SU-DHL-6 (cell line): ENCODE measurements around the gene AMOTL1.

ENCODE experiments used
- H2AFZ ChIP-seq: fragments of 200-600 bp; sonication (generic); 2 replicates; pipeline ENCODE4 v1.6.1; 2014; ENCODE audit warnings: low read depth, mild to moderate bottlenecking, moderate library complexity, mixed read lengths, antibody characterized with exemption, low read length; ENCODE audit not compliant: severe bottlenecking
- H3F3A ChIP-seq: fragments of 200-600 bp; shearing (Covaris generic); 2 replicates; pipeline ENCODE4 v1.6.0; 2016; ENCODE audit warnings: antibody characterized with exemption, mild to moderate bottlenecking; ENCODE audit not compliant: insufficient read depth
- H3K27ac ChIP-seq: fragments of 200-600 bp; sonication (generic); 2 replicates; pipeline ENCODE4 v1.5.1; 2016; ENCODE audit warnings: low read depth, mild to moderate bottlenecking, low read length, moderate library complexity, mixed read lengths
- H3K27me3 ChIP-seq: fragments of 200-600 bp; sonication (generic), shearing (Covaris generic); 2 replicates; pipeline ENCODE4 v1.6.0; 2014; ENCODE audit warnings: mild to moderate bottlenecking, low read length
- H3K36me3 ChIP-seq: fragments of 200-600 bp; sonication (generic); 2 replicates; pipeline ENCODE4 v1.6.1; 2014; ENCODE audit warnings: mild to moderate bottlenecking, low read length, mixed read lengths
- H3K4me2 ChIP-seq: fragments of 300-600, 200-600 bp; shearing (Covaris generic), sonication (generic); 2 replicates; pipeline ENCODE4 v1.6.0; 2014; ENCODE audit warnings: low read length, low read depth, mild to moderate bottlenecking; ENCODE audit not compliant: poor library complexity, severe bottlenecking
- H3K4me3 ChIP-seq: fragments of 200-600 bp; sonication (generic); 2 replicates; pipeline ENCODE4 v1.5.1; 2014; ENCODE audit warnings: antibody characterized with exemption, low read length, mild to moderate bottlenecking, mixed read lengths; ENCODE audit not compliant: insufficient read depth, poor library complexity, severe bottlenecking
- H3K79me2 ChIP-seq: fragments of 200-600 bp; sonication (generic); 2 replicates; pipeline ENCODE4 v1.6.1; 2014; ENCODE audit warnings: mild to moderate bottlenecking, low read length, moderate library complexity; ENCODE audit not compliant: insufficient read depth
- H3K9ac ChIP-seq: fragments of 200-600 bp; sonication (generic); 2 replicates; pipeline ENCODE4 v1.7.0; 2014; ENCODE audit warnings: mild to moderate bottlenecking, low read length
- H3K9me2 ChIP-seq: fragments of 200-600 bp; sonication (generic); replicated peaks from 2 replicates; pipeline ENCODE4 v1.6.1; 2014; ENCODE audit warnings: low read length; ENCODE audit not compliant: insufficient read depth
- H3K9me3 ChIP-seq: fragments of 200-600 bp; sonication (generic); 2 replicates; pipeline ENCODE4 v1.6.1; 2014; ENCODE audit warnings: low read length, mixed read lengths; ENCODE audit not compliant: insufficient read depth
- H4K20me1 ChIP-seq: fragments of 200-600 bp; sonication (generic); 2 replicates; pipeline ENCODE4 v1.6.1; 2014; ENCODE audit warnings: low read depth, mild to moderate bottlenecking, antibody characterized with exemption, low read length, moderate library complexity, mixed read lengths
- EZH2phosphoT487 ChIP-seq: fragments of 200-600 bp; sonication (generic), shearing (Covaris generic); conservative IDR thresholded peaks from 2 replicates; pipeline ENCODE4 v1.6.1; 2018; ENCODE audit warnings: mild to moderate bottlenecking, antibody characterized with exemption, low read length, moderate library complexity, mixed read lengths
- TF ChIP-seq, protein P1 (sequence below): fragments of 200-600 bp; sonication (generic); IDR thresholded peaks from one replicate; pipeline ENCODE4 v1.5.1; 2017; ENCODE audit warnings: antibody characterized with exemption, mild to moderate bottlenecking, low read length, moderate library complexity; ENCODE audit not compliant: insufficient read depth, poor library complexity, severe bottlenecking

The AMOTL1 gene

GRCh38 chr11:94746721-94747120, 21.4 kb upstream of the AMOTL1 start:
- H3K4me2 ChIP-seq, result no peak overlapping the region
- H2AFZ ChIP-seq, result no peak overlapping the region
- no peaks in the 10 kb centered on the region for H3K27me3 ChIP-seq
- no peaks in the 10 kb centered on the region for H3K36me3 ChIP-seq
- TF ChIP-seq EZH2phosphoT487, result no peak
- TF ChIP-seq, protein P1, sequence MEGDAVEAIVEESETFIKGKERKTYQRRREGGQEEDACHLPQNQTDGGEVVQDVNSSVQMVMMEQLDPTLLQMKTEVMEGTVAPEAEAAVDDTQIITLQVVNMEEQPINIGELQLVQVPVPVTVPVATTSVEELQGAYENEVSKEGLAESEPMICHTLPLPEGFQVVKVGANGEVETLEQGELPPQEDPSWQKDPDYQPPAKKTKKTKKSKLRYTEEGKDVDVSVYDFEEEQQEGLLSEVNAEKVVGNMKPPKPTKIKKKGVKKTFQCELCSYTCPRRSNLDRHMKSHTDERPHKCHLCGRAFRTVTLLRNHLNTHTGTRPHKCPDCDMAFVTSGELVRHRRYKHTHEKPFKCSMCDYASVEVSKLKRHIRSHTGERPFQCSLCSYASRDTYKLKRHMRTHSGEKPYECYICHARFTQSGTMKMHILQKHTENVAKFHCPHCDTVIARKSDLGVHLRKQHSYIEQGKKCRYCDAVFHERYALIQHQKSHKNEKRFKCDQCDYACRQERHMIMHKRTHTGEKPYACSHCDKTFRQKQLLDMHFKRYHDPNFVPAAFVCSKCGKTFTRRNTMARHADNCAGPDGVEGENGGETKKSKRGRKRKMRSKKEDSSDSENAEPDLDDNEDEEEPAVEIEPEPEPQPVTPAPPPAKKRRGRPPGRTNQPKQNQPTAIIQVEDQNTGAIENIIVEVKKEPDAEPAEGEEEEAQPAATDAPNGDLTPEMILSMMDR, result no peak
- no peak overlapping the region for H3K27ac ChIP-seq
- no peaks in the 10 kb centered on the region for H4K20me1 ChIP-seq
- H3F3A ChIP-seq, result no peaks in the 10 kb centered on the region
- H3K9me2 ChIP-seq, result no peaks in the 10 kb centered on the region
- no peak overlapping the region for H3K4me3 ChIP-seq
- H3K9ac ChIP-seq, result no peak overlapping the region
- H3K9me3 ChIP-seq, result no peaks in the 10 kb centered on the region
- no peaks in the 10 kb centered on the region for H3K79me2 ChIP-seq

DNA sequence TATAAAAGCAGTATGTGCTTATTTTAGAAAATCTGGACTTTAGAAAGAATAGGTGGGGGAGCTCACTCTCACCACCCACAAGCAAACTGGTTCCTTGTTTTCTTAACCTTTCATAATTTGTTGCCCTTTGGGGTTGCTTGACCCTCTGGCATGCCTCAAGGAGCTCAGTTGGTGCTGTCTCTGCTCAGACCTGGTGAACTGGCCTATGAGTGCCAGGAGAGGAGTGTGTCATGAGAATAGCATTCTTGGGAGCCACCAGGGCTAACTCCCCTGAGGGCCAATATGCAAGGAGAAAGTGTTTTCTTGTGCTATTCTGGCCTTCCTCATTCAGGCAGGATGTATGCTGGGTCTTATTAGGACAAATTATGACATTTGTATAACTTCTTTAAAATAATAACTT, 21.0 kb upstream of the AMOTL1 start:
- H3K9ac ChIP-seq, result no peak overlapping the region
- no peak overlapping the region for H3K27ac ChIP-seq
- no peaks in the 10 kb centered on the region for H3K9me2 ChIP-seq
- H3K36me3 ChIP-seq, result no peaks in the 10 kb centered on the region
- H4K20me1 ChIP-seq, result no peaks in the 10 kb centered on the region
- H3K4me2 ChIP-seq, result no peak overlapping the region
- H3K9me3 ChIP-seq, result no peaks in the 10 kb centered on the region
- TF ChIP-seq, protein P1, result no peak
- TF ChIP-seq EZH2phosphoT487, result no peak
- H3K4me3 ChIP-seq, result no peak overlapping the region
- no peaks in the 10 kb centered on the region for H3K79me2 ChIP-seq
- H3F3A ChIP-seq, result no peaks in the 10 kb centered on the region
- no peaks in the 10 kb centered on the region for H3K27me3 ChIP-seq
- no peak overlapping the region for H2AFZ ChIP-seq

- Histone ChIP-seq H3F3A (no peaks in the 10 kb centered on the region), H3K9me2 (no peaks in the 10 kb centered on the region), H3K27me3 (no peaks in the 10 kb centered on the region), H3K4me3 (no peak overlapping the region), H3K4me2 (no peak overlapping the region), H3K9ac (no peak overlapping the region), H3K9me3 (no peaks in the 10 kb centered on the region), H4K20me1 (no peaks in the 10 kb centered on the region), H3K36me3 (no peaks in the 10 kb centered on the region), H2AFZ (no peak overlapping the region), H3K27ac (no peak overlapping the region), H3K79me2 (no peaks in the 10 kb centered on the region)
- no peak for TF ChIP-seq EZH2phosphoT487
- TF ChIP-seq, protein P1, result no peak
These were observed 20.5 kb upstream of the AMOTL1 start for GRCh38 chr11:94747601-94748041.

GRCh38 chr11:94749369-94749768, 18.8 kb upstream of the AMOTL1 start:
- TF ChIP-seq, protein P1, result no peak
- TF ChIP-seq EZH2phosphoT487, result no peak
- Histone ChIP-seq H3K9me2 (no peaks in the 10 kb centered on the region), H3K9ac (no peak overlapping the region), H3K36me3 (no peaks in the 10 kb centered on the region), H3K79me2 (no peaks in the 10 kb centered on the region), H3K4me2 (no peak overlapping the region), H2AFZ (no peak overlapping the region), H3F3A (no peaks in the 10 kb centered on the region), H3K4me3 (no peak overlapping the region), H3K27me3 (no peaks in the 10 kb centered on the region), H3K9me3 (no peaks in the 10 kb centered on the region), H4K20me1 (no peaks in the 10 kb centered on the region), H3K27ac (no peak overlapping the region)
